Measurements from ENCODE around the gene SPDYE1. TPM values are rescaled to one million over a fixed set of nuclear protein-coding genes. Genes with fewer than 3 reads are reported as not detected.
"Not testable (repeated sequence)": the region's sequence is repeated elsewhere in the genome, so short reads cannot be mapped to it uniquely, and the experiment has no call there.

Gene SPDYE1
- polyA plus RNA-seq, 1 experiment: not detected

DNA sequence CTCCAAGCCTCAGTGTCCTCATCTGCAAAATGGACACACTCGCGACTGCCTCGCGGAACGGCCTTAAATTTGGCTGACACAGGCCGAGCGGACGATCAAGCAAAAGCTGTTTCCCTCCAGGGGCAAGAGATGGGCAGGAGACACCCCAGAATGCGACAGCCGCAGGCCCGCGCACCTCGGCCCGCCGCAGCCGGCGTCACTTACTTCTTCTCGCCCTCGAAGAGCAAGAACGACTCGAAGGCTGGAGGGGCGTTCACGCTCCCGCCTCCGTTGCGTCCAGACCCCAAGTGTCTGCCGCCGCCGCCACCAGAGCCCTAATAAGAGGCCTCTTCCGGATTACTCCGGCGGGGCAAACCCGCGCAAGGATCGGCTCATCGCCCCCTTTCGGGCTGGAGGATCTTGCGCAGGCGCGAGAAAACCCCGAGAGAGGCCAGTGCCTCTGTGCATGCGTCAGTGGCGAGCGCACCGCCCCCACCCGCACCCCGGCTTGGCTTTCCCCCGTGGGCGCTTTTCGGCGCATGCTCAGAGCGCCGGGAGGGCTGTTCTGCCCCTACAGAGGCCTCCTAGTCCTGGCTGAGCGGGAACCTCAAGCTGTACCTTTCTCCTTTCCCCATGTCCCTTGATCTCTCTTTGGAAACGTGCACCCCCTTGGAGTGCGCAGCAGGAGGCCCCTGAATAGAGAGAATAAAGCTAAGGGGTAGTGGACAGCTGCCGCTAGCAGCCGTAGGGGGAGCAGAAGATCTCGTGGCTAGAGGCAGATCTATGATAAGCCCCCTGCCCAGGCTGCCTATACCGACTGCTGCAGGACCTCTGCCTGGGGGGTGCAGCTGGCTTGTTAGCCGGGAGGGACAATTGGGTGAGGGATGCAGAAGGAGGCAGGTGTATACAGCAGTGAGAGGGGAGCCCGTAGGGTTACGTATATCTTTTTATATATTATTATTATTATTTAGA, 21.4 kb downstream of the SPDYE1 start:
- peak overlapping the region; percentile 77 for H3K4me3 ChIP-seq (ENCODE audit: low read depth, low read length)
- H3K27me3 ChIP-seq (ENCODE audit: control insufficient read depth, insufficient read depth, low read length); H3K9me3 ChIP-seq (ENCODE audit: control insufficient read depth, insufficient read depth, low read length); H3K27ac ChIP-seq (ENCODE audit: low read depth, low read length): not testable (repeated sequence)
- peak; percentile 91 for DNase-seq (ENCODE audit: low read depth, low spot score)
- CTCF ChIA-PET: interaction anchor here (0.6 to 2.2 kb wide), 9 partner anchors 25 to 715 kb away, joined by 4 to 9 read pairs (median 5); partner anchors contain the start of genes DBNL and YKT6
- TF ChIP-seq, protein P1, sequence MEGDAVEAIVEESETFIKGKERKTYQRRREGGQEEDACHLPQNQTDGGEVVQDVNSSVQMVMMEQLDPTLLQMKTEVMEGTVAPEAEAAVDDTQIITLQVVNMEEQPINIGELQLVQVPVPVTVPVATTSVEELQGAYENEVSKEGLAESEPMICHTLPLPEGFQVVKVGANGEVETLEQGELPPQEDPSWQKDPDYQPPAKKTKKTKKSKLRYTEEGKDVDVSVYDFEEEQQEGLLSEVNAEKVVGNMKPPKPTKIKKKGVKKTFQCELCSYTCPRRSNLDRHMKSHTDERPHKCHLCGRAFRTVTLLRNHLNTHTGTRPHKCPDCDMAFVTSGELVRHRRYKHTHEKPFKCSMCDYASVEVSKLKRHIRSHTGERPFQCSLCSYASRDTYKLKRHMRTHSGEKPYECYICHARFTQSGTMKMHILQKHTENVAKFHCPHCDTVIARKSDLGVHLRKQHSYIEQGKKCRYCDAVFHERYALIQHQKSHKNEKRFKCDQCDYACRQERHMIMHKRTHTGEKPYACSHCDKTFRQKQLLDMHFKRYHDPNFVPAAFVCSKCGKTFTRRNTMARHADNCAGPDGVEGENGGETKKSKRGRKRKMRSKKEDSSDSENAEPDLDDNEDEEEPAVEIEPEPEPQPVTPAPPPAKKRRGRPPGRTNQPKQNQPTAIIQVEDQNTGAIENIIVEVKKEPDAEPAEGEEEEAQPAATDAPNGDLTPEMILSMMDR (IDR thresholded peaks at IDR 0.05; ENCODE audit: low read depth, low read length): peak; percentile 56
- POLR2A ChIA-PET: interaction anchor here (0.6 to 1.2 kb wide), 2 partner anchors 26 to 46 kb away, joined by 3 to 5 read pairs; partner anchors contain the start of genes DBNL and PGAM2

DNA sequence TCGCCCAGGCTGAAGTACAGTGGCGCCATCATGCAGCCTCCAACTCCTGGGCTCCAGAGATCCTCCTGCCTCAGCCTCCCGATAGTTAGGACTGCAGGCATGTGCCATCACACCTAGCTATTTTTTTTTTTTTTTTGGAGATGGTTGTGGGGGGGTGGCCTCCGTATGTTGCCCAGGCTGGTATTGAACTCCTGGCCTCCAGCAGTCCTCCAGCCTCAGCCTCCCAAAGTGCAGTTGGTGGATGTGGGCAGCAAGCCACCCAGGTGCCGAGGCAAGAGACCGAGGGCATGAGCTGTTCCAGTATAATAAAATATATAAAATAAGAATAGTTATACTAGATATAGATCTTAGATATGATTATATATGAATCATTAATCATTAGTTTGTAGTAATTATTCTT, 22.1 kb downstream of the SPDYE1 start:
- CTCF ChIA-PET: interaction anchor here (0.6 to 2.2 kb wide), 9 partner anchors 24 to 714 kb away, joined by 4 to 9 read pairs (median 5); partner anchors contain the start of genes DBNL and YKT6
- H3K9me3 ChIP-seq (ENCODE audit: control insufficient read depth, insufficient read depth, low read length); H3K27me3 ChIP-seq (ENCODE audit: control insufficient read depth, insufficient read depth, low read length): not testable (repeated sequence)

DNA sequence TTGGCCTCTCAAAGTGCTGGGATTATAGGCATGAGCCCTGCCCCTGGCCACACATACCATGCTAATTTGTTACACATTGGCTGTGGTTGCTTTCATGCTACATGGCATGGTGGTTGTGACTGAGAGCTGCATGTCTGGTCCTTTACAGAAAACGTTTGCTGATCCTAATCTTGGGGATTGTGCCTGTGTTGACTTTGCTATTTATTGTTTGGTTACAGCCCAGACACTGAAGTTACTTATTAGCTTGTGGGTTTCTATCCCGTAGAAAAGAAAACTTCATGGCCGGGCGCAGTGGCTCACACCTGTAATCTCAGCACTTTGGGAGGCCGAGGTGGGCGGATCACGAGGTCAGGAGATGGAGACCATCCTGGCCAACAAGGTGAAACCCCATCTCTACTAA, 24.4 kb downstream of the SPDYE1 start:
- not testable (repeated sequence) for DNase-seq (ENCODE audit: low read depth, low spot score); H3K27ac ChIP-seq (ENCODE audit: low read depth, low read length); H3K4me3 ChIP-seq (ENCODE audit: low read depth, low read length); H3K27me3 ChIP-seq (ENCODE audit: control insufficient read depth, insufficient read depth, low read length); H3K9me3 ChIP-seq (ENCODE audit: control insufficient read depth, insufficient read depth, low read length)
- POLR2A ChIA-PET: interaction anchor here (0.7 kb wide), 1 partner anchor 179 kb away, joined by 4 read pairs; no protein-coding TSS in a partner anchor
- CTCF ChIA-PET: interaction anchor here (0.7 kb wide), 1 partner anchor 105 kb away, joined by 3 read pairs; no protein-coding TSS in a partner anchor

More for the DNA sequence above, 22.1 kb downstream of the SPDYE1 start:
- H3K27ac ChIP-seq (ENCODE audit: low read depth, low read length); DNase-seq (ENCODE audit: low read depth, low spot score); H3K4me3 ChIP-seq (ENCODE audit: low read depth, low read length): not testable (repeated sequence)
- POLR2A ChIA-PET: interaction anchor here (0.6 to 1.2 kb wide), 2 partner anchors 25 to 45 kb away, joined by 3 to 5 read pairs; partner anchors contain the start of genes DBNL and PGAM2

DNA sequence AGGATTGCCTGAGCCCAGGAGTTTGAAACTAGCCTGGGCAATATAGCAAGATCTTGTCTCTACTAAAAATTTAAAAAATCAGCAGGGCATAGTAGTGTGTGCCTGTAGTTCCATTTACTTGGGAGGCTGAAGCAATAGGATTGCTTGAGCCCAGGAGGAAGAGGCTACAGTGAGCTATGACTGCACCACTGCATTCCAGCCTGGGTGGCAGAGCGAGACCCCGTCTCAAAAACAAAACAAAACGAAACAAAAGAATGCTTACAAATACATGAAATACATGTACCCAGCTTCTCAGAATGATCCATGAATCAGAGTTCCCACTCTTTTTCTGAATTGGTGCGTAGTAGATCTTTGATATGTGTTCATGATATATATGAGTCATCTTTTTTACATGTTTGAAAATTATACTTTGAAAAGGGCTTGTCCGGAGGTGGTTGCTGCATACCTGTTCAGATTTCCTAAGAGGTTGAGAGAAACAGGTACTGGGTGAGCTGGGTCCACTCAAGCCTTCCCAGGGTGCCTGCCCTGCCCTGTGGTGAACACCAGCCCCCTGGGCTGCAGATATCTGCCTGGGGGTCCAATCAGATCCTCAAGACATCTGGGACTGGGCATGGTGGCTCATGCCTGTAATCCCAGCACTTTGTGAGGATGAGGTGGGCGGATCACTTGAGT, 25.2 kb downstream of the SPDYE1 start:
- POLR2A ChIA-PET; H3K27me3 ChIP-seq (ENCODE audit: control insufficient read depth, insufficient read depth, low read length); CTCF ChIA-PET; H3K4me3 ChIP-seq (ENCODE audit: low read depth, low read length); H3K27ac ChIP-seq (ENCODE audit: low read depth, low read length); DNase-seq (ENCODE audit: low read depth, low spot score); H3K9me3 ChIP-seq (ENCODE audit: control insufficient read depth, insufficient read depth, low read length): not testable (repeated sequence)

DNA sequence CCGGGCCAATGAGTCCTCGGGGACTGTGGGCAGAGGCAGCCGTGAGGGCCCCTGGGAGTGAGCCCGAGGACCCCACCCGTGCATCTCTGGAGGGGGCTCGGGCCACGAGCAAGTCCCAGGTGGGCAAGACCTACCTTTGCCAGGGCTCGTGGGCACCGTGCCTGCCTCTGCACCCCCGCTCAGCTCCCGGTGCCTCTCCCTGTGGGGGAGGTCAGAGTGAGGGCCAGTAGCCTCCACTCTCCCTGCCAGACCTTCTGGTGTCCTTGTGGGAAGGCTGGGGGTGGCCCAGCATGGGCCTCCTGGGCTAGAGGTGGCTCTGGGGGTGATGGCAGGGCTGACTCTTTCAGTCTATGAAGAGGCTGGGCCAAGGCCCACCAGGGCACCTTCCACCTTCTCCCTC, 31.7 kb downstream of the SPDYE1 start:
- H3K4me3 ChIP-seq (ENCODE audit: low read depth, low read length); POLR2A ChIA-PET; CTCF ChIA-PET; H3K27ac ChIP-seq (ENCODE audit: low read depth, low read length); DNase-seq (ENCODE audit: low read depth, low spot score); H3K27me3 ChIP-seq (ENCODE audit: control insufficient read depth, insufficient read depth, low read length); H3K9me3 ChIP-seq (ENCODE audit: control insufficient read depth, insufficient read depth, low read length): not testable (repeated sequence)

DNA sequence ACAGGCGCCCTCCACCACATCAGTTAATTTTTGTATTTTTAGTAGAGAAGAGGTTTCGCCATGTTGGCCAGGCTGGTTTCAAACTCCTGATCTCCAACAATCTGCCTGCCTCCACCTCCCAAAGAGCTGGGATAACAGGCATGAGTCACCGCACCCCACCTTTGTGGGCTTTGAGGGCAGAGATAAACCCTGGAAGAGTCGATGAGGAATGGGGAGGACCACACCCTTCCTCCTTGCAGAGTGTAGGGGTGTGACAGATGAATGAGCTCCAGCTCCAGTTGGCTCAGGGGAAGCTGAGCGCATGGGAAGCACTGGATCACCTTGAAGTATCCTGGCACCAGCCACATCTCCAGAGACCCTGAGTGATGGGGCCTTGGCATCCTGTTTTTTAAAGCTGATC, 32.3 kb downstream of the SPDYE1 start:
- CTCF ChIA-PET; H3K27me3 ChIP-seq (ENCODE audit: control insufficient read depth, insufficient read depth, low read length); DNase-seq (ENCODE audit: low read depth, low spot score); H3K27ac ChIP-seq (ENCODE audit: low read depth, low read length); H3K4me3 ChIP-seq (ENCODE audit: low read depth, low read length); POLR2A ChIA-PET; H3K9me3 ChIP-seq (ENCODE audit: control insufficient read depth, insufficient read depth, low read length): not testable (repeated sequence)

DNA sequence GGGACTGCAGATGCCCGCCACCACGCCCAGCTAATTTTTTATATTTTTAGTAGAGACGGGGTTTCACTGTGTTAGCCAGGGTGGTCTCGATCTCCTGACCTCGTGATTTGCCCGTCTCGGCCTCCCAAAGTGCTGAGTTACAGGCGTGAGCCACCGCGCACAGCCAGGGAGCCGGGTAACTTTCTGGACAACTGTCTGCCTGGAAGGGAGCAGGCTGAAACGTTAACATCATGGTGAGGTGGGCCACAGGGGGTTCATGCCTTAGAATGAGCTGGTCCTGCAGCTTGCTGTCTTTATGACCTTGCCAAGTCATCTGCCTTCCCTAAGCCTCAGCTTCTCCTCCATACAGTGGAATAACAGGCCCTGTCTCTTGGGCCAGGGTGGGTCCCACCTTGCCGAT, 33.6 kb downstream of the SPDYE1 start:
- CTCF ChIA-PET; H3K27me3 ChIP-seq (ENCODE audit: control insufficient read depth, insufficient read depth, low read length); DNase-seq (ENCODE audit: low read depth, low spot score); H3K4me3 ChIP-seq (ENCODE audit: low read depth, low read length); H3K27ac ChIP-seq (ENCODE audit: low read depth, low read length); H3K9me3 ChIP-seq (ENCODE audit: control insufficient read depth, insufficient read depth, low read length); POLR2A ChIA-PET: not testable (repeated sequence)

DNA sequence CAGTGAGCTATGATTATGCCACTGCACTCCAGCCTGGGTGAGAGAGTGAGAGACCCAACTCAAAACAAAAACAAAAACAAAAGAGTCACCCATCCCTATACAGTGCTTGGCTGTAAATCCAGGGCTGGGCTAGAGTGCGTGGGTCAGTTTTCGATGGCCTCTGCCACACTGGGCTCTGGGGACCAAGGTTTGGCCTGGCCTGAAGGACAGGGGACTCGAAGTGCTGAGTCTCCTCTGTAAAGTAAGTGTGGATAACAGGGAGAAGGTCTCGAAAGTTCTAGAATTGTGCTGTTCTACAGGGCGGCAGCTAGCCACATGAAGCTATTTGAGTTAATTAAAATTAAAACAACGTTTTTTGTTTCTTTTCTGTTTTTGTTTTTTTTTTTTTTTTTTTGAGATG, 34.3 kb downstream of the SPDYE1 start:
- H3K9me3 ChIP-seq (ENCODE audit: control insufficient read depth, insufficient read depth, low read length); DNase-seq (ENCODE audit: low read depth, low spot score); H3K4me3 ChIP-seq (ENCODE audit: low read depth, low read length); POLR2A ChIA-PET; H3K27me3 ChIP-seq (ENCODE audit: control insufficient read depth, insufficient read depth, low read length); CTCF ChIA-PET; H3K27ac ChIP-seq (ENCODE audit: low read depth, low read length): not testable (repeated sequence)

DNA sequence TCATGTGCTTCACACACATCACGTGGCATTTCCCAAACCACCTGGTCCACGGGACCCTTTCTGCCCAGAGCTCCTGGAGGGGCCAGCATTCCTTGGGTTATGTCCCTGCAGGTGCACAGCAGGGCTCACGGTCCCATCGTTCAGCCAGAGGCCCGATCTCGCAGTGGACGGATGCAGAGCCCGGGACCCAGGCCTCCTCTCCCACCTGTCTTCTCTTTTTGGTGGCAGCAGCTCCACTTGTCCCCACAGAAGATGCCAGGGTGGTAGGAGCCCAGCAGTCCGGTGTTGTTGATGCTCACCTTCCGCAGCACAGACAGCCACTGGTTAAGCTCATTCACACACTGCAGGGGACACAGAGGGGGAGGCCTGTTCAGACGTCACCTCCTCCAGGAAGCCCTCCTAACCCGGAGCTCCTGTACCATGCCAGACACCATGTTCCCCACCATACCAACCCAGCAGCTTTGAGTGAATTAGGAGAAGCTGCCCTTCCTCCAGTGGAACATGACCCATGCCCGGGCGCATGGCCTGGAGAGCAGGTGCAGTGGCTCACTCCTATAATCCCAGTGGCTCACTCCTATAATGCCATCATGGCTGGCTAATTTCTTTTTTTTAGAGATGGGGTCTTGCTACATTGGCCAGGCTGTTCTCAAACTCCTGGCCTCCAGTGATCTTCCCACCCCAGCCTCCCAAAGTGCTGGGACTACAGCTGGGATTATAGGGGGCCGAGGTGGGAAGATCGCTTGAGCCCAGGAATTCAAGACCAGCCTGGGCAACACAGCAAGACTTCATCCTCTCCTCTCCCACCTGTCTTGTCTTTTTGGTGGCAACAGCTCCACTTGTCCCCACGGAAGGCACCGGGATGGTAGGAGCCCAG, 36.5 kb downstream of the SPDYE1 start:
- CTCF ChIA-PET; H3K4me3 ChIP-seq (ENCODE audit: low read depth, low read length); H3K27ac ChIP-seq (ENCODE audit: low read depth, low read length); H3K9me3 ChIP-seq (ENCODE audit: control insufficient read depth, insufficient read depth, low read length); H3K27me3 ChIP-seq (ENCODE audit: control insufficient read depth, insufficient read depth, low read length); POLR2A ChIA-PET; DNase-seq (ENCODE audit: low read depth, low spot score): not testable (repeated sequence)

DNA sequence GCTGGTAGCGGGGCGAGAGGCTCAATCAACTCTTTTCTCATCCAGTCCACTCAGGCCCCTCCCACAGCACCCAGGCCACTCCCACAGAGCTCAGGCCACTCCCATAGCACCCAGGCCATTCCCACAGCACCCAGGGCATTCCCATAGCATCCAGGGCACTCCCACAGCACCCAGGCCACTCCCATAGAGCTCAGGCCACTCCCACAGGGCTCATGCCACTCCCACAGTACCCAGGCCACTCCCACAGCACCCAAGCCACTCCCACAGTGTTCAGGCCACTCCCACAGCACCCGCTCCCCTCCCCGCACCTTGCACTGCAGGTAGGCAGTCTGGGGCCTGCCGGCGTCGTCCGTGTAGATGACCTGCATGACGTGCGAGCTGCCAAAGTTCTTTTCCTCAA, 38.7 kb downstream of the SPDYE1 start:
- H3K9me3 ChIP-seq (ENCODE audit: control insufficient read depth, insufficient read depth, low read length); CTCF ChIA-PET; H3K27me3 ChIP-seq (ENCODE audit: control insufficient read depth, insufficient read depth, low read length); POLR2A ChIA-PET; H3K4me3 ChIP-seq (ENCODE audit: low read depth, low read length); H3K27ac ChIP-seq (ENCODE audit: low read depth, low read length); DNase-seq (ENCODE audit: low read depth, low spot score): not testable (repeated sequence)

All from AG04450 (cell line).